ENCODE measurements around the gene CENPW. TPM values are rescaled to one million over a fixed set of nuclear protein-coding genes. Genes with fewer than 3 reads are reported as not detected.

Gene CENPW
- total RNA-seq, 4 donors from 2014 or later, result 1.2 to 1.9 TPM; not detected in 2

DNA sequence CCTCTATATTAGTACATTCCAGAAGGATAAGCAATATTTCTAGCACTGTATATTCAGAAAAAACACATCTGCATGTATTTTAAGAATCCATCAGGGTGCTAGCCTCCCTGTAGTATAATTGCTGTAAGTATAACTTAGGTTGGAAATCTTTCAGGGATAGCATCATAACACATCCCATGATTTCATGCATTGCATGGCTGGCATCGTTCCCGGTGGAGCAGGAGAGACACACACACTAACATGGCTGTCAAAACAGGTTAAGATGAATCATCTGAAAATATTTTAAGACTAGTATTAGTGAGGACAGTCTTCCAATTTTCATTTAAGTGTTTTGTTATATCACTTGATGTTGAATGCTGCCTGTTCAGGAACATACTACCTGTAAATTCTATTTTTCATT lies 32.1 kb upstream of the CENPW start:
- DNase-seq (ENCODE audit: low spot score in 2 of 2), result no peak
- TF ChIP-seq CTCF (IDR thresholded peaks at IDR 0.05) (no peak), POLR2A (IDR thresholded peaks at IDR 0.05) (no peak)
- H3K4me3 ChIP-seq (ENCODE audit: low read depth, poor library complexity, severe bottlenecking), result no peak overlapping the region
- intact Hi-C loops (cut with DNase I; ENCODE audit: low total_unique reads), result no loop called here
- 26 to 34% methylated on average over 2 of the region's 2 CpGs for WGBS, 2 donors

DNA sequence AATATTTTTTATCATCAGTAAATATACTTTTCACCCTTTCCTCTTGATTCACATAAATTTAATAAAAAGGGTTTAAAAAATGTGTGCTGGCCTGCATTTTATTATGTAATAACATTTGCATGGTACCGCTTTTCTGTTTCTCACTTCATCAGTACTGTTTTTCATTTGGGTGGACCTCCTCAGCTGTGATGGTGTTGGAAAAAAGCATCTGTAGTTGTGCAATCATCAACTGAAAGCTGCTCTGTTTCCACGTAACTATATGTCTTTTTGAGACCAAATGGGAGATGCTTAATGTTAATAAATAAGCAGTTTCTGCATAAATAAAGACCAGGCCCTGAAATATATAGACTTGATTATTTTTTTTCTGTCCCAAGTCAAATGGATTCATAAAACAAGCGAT lies 31.6 kb upstream of the CENPW start:
- intact Hi-C loops (cut with DNase I; ENCODE audit: low total_unique reads), result no loop called here
- TF ChIP-seq POLR2A (IDR thresholded peaks at IDR 0.05) (no peak), CTCF (IDR thresholded peaks at IDR 0.05) (no peak)
- 61 to 68% methylated on average over 3 of the region's 3 CpGs for WGBS, 2 donors
- H3K4me3 ChIP-seq (ENCODE audit: low read depth, poor library complexity, severe bottlenecking), result no peak overlapping the region
- DNase-seq (ENCODE audit: low spot score in 2 of 2), result no peak

- H3K4me3 ChIP-seq (ENCODE audit: low read depth, poor library complexity, severe bottlenecking), result no peak overlapping the region
- TF ChIP-seq CTCF (IDR thresholded peaks at IDR 0.05), result no peak
- TF ChIP-seq POLR2A (IDR thresholded peaks at IDR 0.05), result no peak
- intact Hi-C loops (cut with DNase I; ENCODE audit: low total_unique reads), result no loop called here
- WGBS, 2 donors, result 90 to 98% methylated on average over 1 of the region's 1 CpG
- no peak for DNase-seq (ENCODE audit: low spot score in 2 of 2)
These were observed 27.8 kb upstream of the CENPW start for GRCh38 chr6:126312013-126312665.

DNA sequence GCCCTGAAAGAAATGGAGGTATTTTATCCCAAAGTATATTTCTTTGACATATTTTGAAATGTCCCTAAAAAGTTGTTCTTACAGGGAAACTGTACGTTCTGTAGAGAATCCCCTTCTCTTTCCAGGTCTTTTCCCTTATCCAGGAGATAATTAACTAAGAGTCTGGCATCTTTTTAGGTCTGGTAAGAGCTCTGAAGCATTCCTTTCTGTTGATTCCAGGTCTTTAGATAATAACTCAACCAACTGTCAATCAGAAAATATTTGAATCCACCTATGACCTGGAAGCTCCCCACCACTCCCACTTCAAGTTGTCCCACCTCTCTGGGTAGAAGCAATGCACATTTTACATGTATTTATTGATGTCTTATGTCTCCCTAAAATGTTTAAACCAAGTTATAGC lies 26.0 kb upstream of the CENPW start:
- intact Hi-C loops (cut with DNase I; ENCODE audit: low total_unique reads), result no loop called here
- 82 to 89% methylated on average over 1 of the region's 1 CpG for WGBS, 2 donors

GRCh38 chr6:126318797-126319196 lies 21.1 kb upstream of the CENPW start:
- 87 to 95% methylated on average over 1 of the region's 1 CpG for WGBS, 2 donors
- no peak for DNase-seq (ENCODE audit: low spot score in 2 of 2)
- TF ChIP-seq CTCF (IDR thresholded peaks at IDR 0.05), result no peak
- no peak for TF ChIP-seq POLR2A (IDR thresholded peaks at IDR 0.05)
- intact Hi-C loops (cut with DNase I; ENCODE audit: low total_unique reads), result no loop called here
- no peak overlapping the region for H3K4me3 ChIP-seq (ENCODE audit: low read depth, poor library complexity, severe bottlenecking)

More for the DNA sequence above, 26.0 kb upstream of the CENPW start:
- TF ChIP-seq CTCF (IDR thresholded peaks at IDR 0.05) (no peak), POLR2A (IDR thresholded peaks at IDR 0.05) (no peak)
- no peak overlapping the region for H3K4me3 ChIP-seq (ENCODE audit: low read depth, poor library complexity, severe bottlenecking)
- DNase-seq (ENCODE audit: low spot score in 2 of 2), result no peak

- 90 to 92% methylated on average over 2 of the region's 2 CpGs for WGBS, 2 donors
- intact Hi-C loops (cut with DNase I; ENCODE audit: low total_unique reads), result no loop called here
- H3K4me3 ChIP-seq (ENCODE audit: low read depth, poor library complexity, severe bottlenecking), result no peak overlapping the region
- no peak for DNase-seq (ENCODE audit: low spot score in 2 of 2)
- TF ChIP-seq CTCF (IDR thresholded peaks at IDR 0.05) (no peak), POLR2A (IDR thresholded peaks at IDR 0.05) (no peak)
These were observed 6.2 kb upstream of the CENPW start for GRCh38 chr6:126333729-126334128.

Data from lower leg skin (tissue), 4 donors.